ENCODE measurements around the gene DHRS3. TPM values are rescaled to one million over a fixed set of nuclear protein-coding genes. Genes with fewer than 3 reads are reported as not detected.

DHRS3 gene
- total RNA-seq, 1 experiment from 2014 or later = 54.5 TPM

DNA sequence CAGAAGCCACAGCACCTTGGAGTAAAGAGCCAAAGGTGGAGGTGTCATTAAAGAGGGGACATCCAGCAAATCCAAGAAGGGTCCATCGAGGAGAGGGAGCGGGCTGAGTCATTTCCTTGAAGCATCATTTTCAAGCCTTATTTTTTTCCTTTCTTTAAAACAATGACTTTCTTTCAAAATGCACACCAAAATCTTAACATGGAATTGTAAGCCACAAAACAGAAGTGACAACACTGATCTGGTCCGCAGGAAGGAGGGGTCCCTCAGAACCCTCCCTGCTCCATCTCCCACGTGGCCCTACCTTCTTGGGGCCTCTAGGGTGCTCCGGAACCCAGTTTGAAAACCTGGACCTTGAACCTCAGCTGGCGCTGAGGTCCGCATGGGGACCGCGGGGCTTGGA lies 14.8 kb downstream of the DHRS3 start:
- no peak overlapping the region for H3K27ac ChIP-seq (ENCODE audit: insufficient read length, low read depth, low read length)
- no peaks in the 10 kb centered on the region for H3K79me2 ChIP-seq (ENCODE audit: insufficient read depth, low read length)
- peaks cover 50 to 59% of the 10 kb centered on the region in 2 experiments for H3K4me1 Mint-ChIP-seq
- H3K56ac ChIP-seq (ENCODE audit: insufficient read length, low read depth, low read length) = no peak overlapping the region
- H2BK120ac ChIP-seq (ENCODE audit: low read depth, low read length, poor library complexity, severe bottlenecking) = no peak overlapping the region
- no peaks in the 10 kb centered on the region for H3K79me1 ChIP-seq (ENCODE audit: insufficient read depth, low read depth, low read length, poor library complexity, severe bottlenecking)
- no peaks in the 10 kb centered on the region for H3K27me3 ChIP-seq (ENCODE audit: insufficient read depth, low read length)
- H3K18ac ChIP-seq (ENCODE audit: insufficient read length, low read depth, low read length) = no peak overlapping the region
- H3K23ac ChIP-seq (ENCODE audit: insufficient read length, low read depth, low read length) = no peak overlapping the region
- H3K4me1 ChIP-seq (ENCODE audit: insufficient read depth, low read length) = no peaks in the 10 kb centered on the region; the same call in 1 of the 2 replicates
- no peak overlapping the region for H4K91ac ChIP-seq (ENCODE audit: insufficient read length, low read depth, low read length)
- no CpG with 5 or more reads among the region's 9 CpGs for WGBS (ENCODE audit: extremely low coverage, insufficient read length, low lambda C conversion rate)
- no peak overlapping the region for H3K9ac ChIP-seq (ENCODE audit: extremely low read depth, insufficient read length, low read length)
- no peaks in the 10 kb centered on the region for H3K9me3 ChIP-seq (ENCODE audit: control insufficient read depth, low read depth, low read length)
- no peak overlapping the region for H2BK5ac ChIP-seq (ENCODE audit: insufficient read length, low read length)
- DNase-seq = no peak
- H2BK12ac ChIP-seq (ENCODE audit: insufficient read length, low read depth, low read length) = no peak overlapping the region
- H4K8ac ChIP-seq (replicated peaks; ENCODE audit: insufficient read length, low read depth, low read length) = no peak overlapping the region
- no peak overlapping the region for H3K14ac ChIP-seq (ENCODE audit: insufficient read depth, low read length)
- H3K23me2 ChIP-seq (ENCODE audit: insufficient read length, low read depth, low read length, poor library complexity, severe bottlenecking) = no peaks in the 10 kb centered on the region
- H3K27me3 Mint-ChIP-seq (ENCODE audit: low read depth) = peaks cover 5% of the 10 kb centered on the region
- no peak overlapping the region for H2AK5ac ChIP-seq (ENCODE audit: insufficient read length, low read length)
- H2AFZ ChIP-seq (ENCODE audit: low read length) = no peak overlapping the region
- no peak overlapping the region for H3K4me3 Mint-ChIP-seq
- no peak overlapping the region for H3K4ac ChIP-seq (ENCODE audit: low read depth, low read length)
- no peak overlapping the region for H3K4me2 ChIP-seq (ENCODE audit: insufficient read depth, insufficient read length, low read length)
- no peaks in the 10 kb centered on the region for H4K20me1 ChIP-seq (ENCODE audit: control insufficient read depth, insufficient read depth, insufficient read length)
- peaks cover 8 to 10% of the 10 kb centered on the region in 2 experiments; a peak in 4 of 5 replicates for H3K9me3 Mint-ChIP-seq
- no peak overlapping the region for H3T11ph ChIP-seq (ENCODE audit: low read length)
- 0 out of 7 replicates have a peak overlapping the region, but pooled peaks of 1 of the 3 experiments have one; percentile 34 for H3K27ac Mint-ChIP-seq
- no peak overlapping the region for H4K5ac ChIP-seq (ENCODE audit: insufficient read length, low read depth, low read length)
- peaks cover 6 to 54% (median 40%) of the 10 kb centered on the region in 3 experiments for H3K36me3 Mint-ChIP-seq (ENCODE audit: insufficient read depth in 1 of 3, low read depth in 3 of 3)
- H2BK15ac ChIP-seq (ENCODE audit: low read depth, low read length) = no peak overlapping the region
- TF ChIP-seq CTCF (conservative IDR thresholded peaks at IDR 0.05) = no peak
- H2BK20ac ChIP-seq (ENCODE audit: low read depth, low read length, poor library complexity, severe bottlenecking) = no peak overlapping the region

Data from H9 (cell line).